Ascending aorta (tissue), 2 donors: ENCODE results near the gene BAK1. TPM values are rescaled to one million over a fixed set of nuclear protein-coding genes. Genes with fewer than 3 reads are reported as not detected.
A peak's percentile ranks its signal among the peaks of the same experiment; 100 is the strongest.

Experiments
- DNase-seq, 2 donors: peaks; one replicate each; pipeline ENCODE4 v3.0.0-alpha.2; 2019; ENCODE audit warnings: low spot score in 2 of 2
- H3K27ac ChIP-seq, 2 donors: fragments of 200-600 bp; sonication (generic); one replicate each; pipeline ENCODE4 v1.5.1; 2016 to 2017; ENCODE audit warnings: mild to moderate bottlenecking in 1 of 2
- H3K27me3 ChIP-seq: fragments of 200-600 bp; sonication (generic); one replicate; pipeline ENCODE4 v1.5.1; 2017
- H3K36me3 ChIP-seq, 2 donors: fragments of 200-600 bp; sonication (generic); one replicate each; pipeline ENCODE4 v1.5.1; 2016
- H3K4me1 ChIP-seq, 2 donors: fragments of 200-600 bp; sonication (generic); one replicate each; pipeline ENCODE4 v1.5.1; 2016 to 2017; ENCODE audit warnings: mild to moderate bottlenecking in 1 of 2
- H3K4me3 ChIP-seq, 2 donors: fragments of 200-600 bp; sonication (generic); one replicate each; pipeline ENCODE4 v1.5.1; 2016 to 2017; ENCODE audit warnings: mild to moderate bottlenecking in 1 of 2
- H3K9me3 ChIP-seq, 2 donors: fragments of 200-600 bp; sonication (generic); one replicate each; pipeline ENCODE4 v1.5.1; 2016
- CTCF ChIP-seq, 3 experiments: fragments of 200-600 bp in 2 of 3; fragments of 450-650 bp in 1 of 3; sonication (generic) in 2 of 3; IDR thresholded peaks; one replicate each; pipeline ENCODE4 v1.5.1; 2016 to 2019; ENCODE audit warnings: antibody characterized with exemption in 3 of 3, mild to moderate bottlenecking in 1 of 3, moderate library complexity in 1 of 3
- intact Hi-C: fragments of 100-400 bp; cut with DNase I; formaldehyde crosslinking; loops from one replicate; pipeline ENCODE4 v1.15.1; 2023
- total RNA-seq: library from RNA; depleted of rRNA; stranded (reverse); fragments of >200 nt; gene quantifications from one replicate; pipeline ENCODE4 v1.1.0, GENCODE V29; 2016

The BAK1 gene
- 8.7 TPM for total RNA-seq

DNA sequence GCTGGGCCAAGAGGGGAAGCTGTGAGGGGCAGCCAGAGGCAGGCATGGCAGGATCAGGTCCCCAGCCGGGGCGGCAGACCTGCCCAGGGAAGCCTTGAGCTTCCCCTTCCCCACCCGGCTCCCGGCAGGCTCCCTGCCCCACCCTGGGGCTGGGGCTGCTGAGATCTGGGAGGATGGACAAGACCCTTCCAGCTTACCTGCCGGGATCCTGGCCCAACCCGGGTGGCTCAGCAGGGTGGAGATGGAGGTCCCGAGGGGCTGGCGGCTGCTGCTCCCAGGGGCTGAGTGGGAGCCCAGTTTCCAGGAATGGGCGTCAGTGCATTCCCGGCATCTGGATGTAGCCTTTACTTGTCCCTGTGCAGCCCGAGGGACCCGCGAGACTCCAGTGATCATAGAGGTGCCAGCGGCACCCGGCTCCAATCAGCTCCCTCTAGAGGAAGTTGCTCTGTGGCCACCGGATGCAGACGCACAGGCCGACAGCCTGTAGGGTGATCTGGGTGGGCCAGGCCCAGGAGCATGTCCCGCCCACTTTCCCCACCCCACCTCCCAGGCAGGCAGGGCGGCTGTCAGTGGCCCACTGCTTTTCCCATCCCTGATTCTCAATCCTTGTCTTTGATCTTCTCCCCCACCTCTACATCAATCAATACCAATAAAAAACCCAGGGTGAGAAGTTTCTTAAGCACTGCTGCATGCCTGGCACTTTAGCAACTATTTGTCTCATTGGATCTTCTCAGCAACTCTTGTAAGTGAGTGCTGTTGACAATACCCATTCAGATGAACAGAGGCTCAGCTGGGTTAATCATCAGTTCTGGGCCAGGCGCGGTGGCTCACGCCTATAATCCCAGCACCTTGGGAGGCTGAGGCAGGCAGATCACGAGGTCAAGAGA is at the start of gene BAK1:
TSS of gene BAK1 (minus strand) at position 449 of the 887 bp plus-strand sequence. CDS start 2,672 bp downstream, outside the sequence.
- Histone ChIP-seq H3K36me3 (peaks cover 15 to 24% of the 10 kb centered on the region in 2 donors), H3K27me3 (no peaks in the 10 kb centered on the region), H3K27ac (peak within 1 kb of the TSS; percentile 72 to 77), H3K4me3 (peak within 1 kb of the TSS; percentile 54 to 80), H3K4me1 (peaks cover 4 to 14% of the 10 kb centered on the region in 2 donors), H3K9me3 (no peaks in the 10 kb centered on the region)
- intact Hi-C loops = loop anchor here (1.0 to 10.0 kb wide), 2 partner anchors 9 to 165 kb away; partner anchors contain the start of genes CUTA and PHF1
- peak; percentile 66 to 95 for DNase-seq
- peak; percentile 30 to 57 (median 48) for TF ChIP-seq CTCF (IDR thresholded peaks at IDR 0.05)

DNA sequence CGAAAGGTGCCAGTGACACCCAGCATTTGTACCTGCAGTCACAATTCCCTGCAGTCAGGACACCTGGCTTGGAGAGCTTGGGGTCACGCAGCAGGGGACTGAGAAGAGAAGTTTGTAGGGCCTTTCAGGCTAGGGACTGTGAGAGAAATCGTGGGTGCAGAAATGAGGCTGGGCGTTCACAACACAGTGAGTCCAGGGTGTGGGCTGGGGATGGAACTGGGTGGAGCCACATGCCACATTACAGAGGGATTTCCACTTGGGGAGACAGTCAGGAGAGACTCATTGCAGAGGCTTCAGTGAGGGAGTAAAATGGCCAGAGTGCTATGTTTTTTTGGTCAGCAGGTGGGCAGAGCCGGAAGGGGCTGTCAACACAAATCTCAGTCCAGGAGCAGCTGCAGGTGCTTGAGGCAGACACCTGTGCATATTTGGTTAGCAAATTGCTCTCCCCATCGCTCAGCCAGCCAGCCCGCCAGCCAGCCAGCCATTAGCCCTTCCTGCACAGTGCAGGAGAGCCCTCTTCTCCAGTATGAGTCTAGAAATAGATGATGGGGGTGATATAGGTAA is 48.4 kb upstream of the BAK1 start:
- no peak for TF ChIP-seq CTCF (IDR thresholded peaks at IDR 0.05)
- Histone ChIP-seq H3K36me3 (no peaks in the 10 kb centered on the region), H3K27me3 (no peaks in the 10 kb centered on the region), H3K4me3 (no peak overlapping the region), H3K4me1 (peaks cover 4 to 5% of the 10 kb centered on the region in 2 donors), H3K27ac (no peak overlapping the region), H3K9me3 (no peaks in the 10 kb centered on the region)
- no peak for DNase-seq
- intact Hi-C loops = no loop called here

GRCh38 chr6:33627876-33628275 is 47.8 kb upstream of the BAK1 start:
- H3K27ac ChIP-seq = no peak overlapping the region
- no peak for TF ChIP-seq CTCF (IDR thresholded peaks at IDR 0.05)
- intact Hi-C loops = no loop called here
- no peak for DNase-seq
- no peaks in the 10 kb centered on the region for H3K9me3 ChIP-seq
- H3K4me3 ChIP-seq = no peak overlapping the region
- no peaks in the 10 kb centered on the region for H3K27me3 ChIP-seq
- H3K4me1 ChIP-seq = no peaks in the 10 kb centered on the region
- no peaks in the 10 kb centered on the region for H3K36me3 ChIP-seq

GRCh38 chr6:33624856-33625255 is 44.8 kb upstream of the BAK1 start:
- TF ChIP-seq CTCF (IDR thresholded peaks at IDR 0.05) = no peak
- no peaks in the 10 kb centered on the region for H3K27me3 ChIP-seq
- H3K4me1 ChIP-seq = peaks cover 4 to 13% of the 10 kb centered on the region in 2 donors
- H3K36me3 ChIP-seq = no peaks in the 10 kb centered on the region
- no peak overlapping the region for H3K27ac ChIP-seq
- no peak overlapping the region for H3K4me3 ChIP-seq
- no peak for DNase-seq
- intact Hi-C loops = no loop called here
- H3K9me3 ChIP-seq = no peaks in the 10 kb centered on the region

DNA sequence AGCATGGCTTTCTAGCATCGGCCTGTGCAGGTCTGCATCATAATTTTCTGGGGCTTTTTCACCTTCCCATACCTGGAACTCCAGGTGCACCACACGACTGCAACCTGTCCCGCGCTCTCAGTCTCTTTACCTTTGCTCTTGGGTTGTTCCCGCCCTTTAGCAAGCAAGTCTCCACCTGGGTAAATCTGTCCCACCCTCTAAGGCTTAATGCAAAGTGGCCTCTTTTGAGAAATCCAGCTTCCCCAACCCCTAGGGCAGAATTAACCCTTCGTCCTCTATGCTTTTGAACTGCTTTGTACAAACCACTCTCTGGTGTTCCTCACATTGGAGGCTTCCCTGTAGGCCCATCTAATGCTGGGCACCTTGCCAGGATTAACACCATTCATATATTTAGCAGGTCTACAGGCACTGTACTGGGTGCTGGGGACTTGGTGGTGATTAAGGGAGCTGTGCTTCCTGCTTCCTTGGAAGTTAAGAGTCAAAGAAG is 43.9 kb upstream of the BAK1 start:
- no peak for DNase-seq
- intact Hi-C loops = no loop called here
- no peak for TF ChIP-seq CTCF (IDR thresholded peaks at IDR 0.05)
- Histone ChIP-seq H3K27me3 (no peaks in the 10 kb centered on the region), H3K36me3 (no peaks in the 10 kb centered on the region), H3K27ac (no peak overlapping the region), H3K4me3 (no peak overlapping the region), H3K4me1 (peaks cover 4 to 13% of the 10 kb centered on the region in 2 donors), H3K9me3 (no peaks in the 10 kb centered on the region)
